Vagina (tissue), 2 donors: ENCODE results near the gene GNAO1.

Experiments used
- CTCF ChIP-seq, 3 experiments: fragments of 450-650 bp in 2 of 3; fragments of 200-600 bp in 1 of 3; sonication (generic) in 1 of 3; IDR thresholded peaks; one replicate each; pipeline ENCODE4 v1.5.1; 2017 to 2019; ENCODE audit warnings: antibody characterized with exemption in 3 of 3, mild to moderate bottlenecking in 2 of 3, moderate library complexity in 2 of 3
- POLR2A ChIP-seq, 2 donors: fragments of 450-650 bp; IDR thresholded peaks; one replicate each; pipeline ENCODE4 v1.6.1; 2017; ENCODE audit warnings: antibody characterized with exemption in 2 of 2, mild to moderate bottlenecking in 2 of 2, moderate library complexity in 2 of 2

GRCh38 chr16:56302506-56302905 lies 111.2 kb downstream of the GNAO1 start:
- TF ChIP-seq CTCF (IDR thresholded peaks at IDR 0.05), result no peak
- no peak for TF ChIP-seq POLR2A (IDR thresholded peaks at IDR 0.05)
